ENCODE data around the gene CLDN34. TPM values are rescaled to one million over a fixed set of nuclear protein-coding genes. Genes with fewer than 3 reads are reported as not detected.

CLDN34 gene
- total and polyA plus RNA-seq, 8 donors = 0.18 to 0.73 TPM; not detected in 6

GRCh38 chrX:10006086-10006485 lies 38.9 kb downstream of the CLDN34 start:
- Histone ChIP-seq H3K4me1 (peaks cover 0 to 14% (median 4%) of the 10 kb centered on the region in 4 donors), H3K36me3 (no peaks in the 10 kb centered on the region), H3K4me3 (no peak overlapping the region), H3K27ac (no peak overlapping the region), H3K27me3 (no peaks in the 10 kb centered on the region), H3K9me3 (no peaks in the 10 kb centered on the region)
- DNase-seq = no peak
- TF ChIP-seq EP300 (IDR thresholded peaks at IDR 0.05) (no peak), CTCF (IDR thresholded peaks at IDR 0.05) (no peak)
- WGBS, 5 donors = 88 to 95% (median 91%) methylated on average over 8 of the region's 8 CpGs
- intact Hi-C loops (cut with DNase I; ENCODE audit: low total_unique reads) = no loop called here

- H3K27ac ChIP-seq = peak overlapping the region in 1 of 5 donors; percentile 5
- DNase-seq = no peak
- intact Hi-C loops (cut with DNase I; ENCODE audit: low total_unique reads) = no loop called here
- H3K9me3 ChIP-seq = no peaks in the 10 kb centered on the region
- no peaks in the 10 kb centered on the region for H3K27me3 ChIP-seq
- H3K4me3 ChIP-seq = no peak overlapping the region
- 76 to 92% (median 83%) methylated on average over 4 of the region's 4 CpGs for WGBS, 5 donors
- no peaks in the 10 kb centered on the region for H3K36me3 ChIP-seq
- TF ChIP-seq CTCF (IDR thresholded peaks at IDR 0.05) (no peak), EP300 (IDR thresholded peaks at IDR 0.05) (no peak), POLR2AphosphoS5 (IDR thresholded peaks at IDR 0.05) (no peak), POLR2A (IDR thresholded peaks at IDR 0.05) (no peak)
- H3K4me1 ChIP-seq = peaks cover 0 to 21% (median 6%) of the 10 kb centered on the region in 4 donors
These were observed 39.6 kb downstream of the CLDN34 start for GRCh38 chrX:10006770-10007169.

- TF ChIP-seq CTCF (IDR thresholded peaks at IDR 0.05) = no peak
- TF ChIP-seq EP300 (IDR thresholded peaks at IDR 0.05) = no peak
- TF ChIP-seq POLR2A (IDR thresholded peaks at IDR 0.05) = no peak
- no peak for TF ChIP-seq POLR2AphosphoS5 (IDR thresholded peaks at IDR 0.05)
- no peak for DNase-seq
- Histone ChIP-seq H3K36me3 (no peaks in the 10 kb centered on the region), H3K4me1 (peaks cover 0 to 23% (median 7%) of the 10 kb centered on the region in 4 donors), H3K27ac (peak overlapping the region in 1 of 5 donors; percentile 5), H3K4me3 (no peak overlapping the region), H3K9me3 (no peaks in the 10 kb centered on the region), H3K27me3 (no peaks in the 10 kb centered on the region)
- WGBS, 5 donors = 57 to 80% (median 67%) methylated on average over 3 of the region's 3 CpGs
- intact Hi-C loops (cut with DNase I; ENCODE audit: low total_unique reads) = no loop called here
These were observed 40.5 kb downstream of the CLDN34 start for GRCh38 chrX:10007621-10008020.

GRCh38 chrX:10008483-10009056 lies 41.4 kb downstream of the CLDN34 start:
- intact Hi-C loops (cut with DNase I; ENCODE audit: low total_unique reads) = no loop called here
- TF ChIP-seq POLR2A (IDR thresholded peaks at IDR 0.05) (no peak), POLR2AphosphoS5 (IDR thresholded peaks at IDR 0.05) (no peak), EP300 (IDR thresholded peaks at IDR 0.05) (no peak)
- H3K27ac ChIP-seq = no peak overlapping the region
- no peaks in the 10 kb centered on the region for H3K27me3 ChIP-seq
- H3K4me3 ChIP-seq = no peak overlapping the region
- H3K9me3 ChIP-seq = no peaks in the 10 kb centered on the region
- WGBS, 5 donors = 69 to 88% (median 77%) methylated on average over 2 of the region's 2 CpGs
- peaks cover 0 to 23% (median 7%) of the 10 kb centered on the region in 4 donors for H3K4me1 ChIP-seq
- no peak for DNase-seq
- H3K36me3 ChIP-seq = no peaks in the 10 kb centered on the region

- no peak for TF ChIP-seq POLR2AphosphoS5 (IDR thresholded peaks at IDR 0.05)
- TF ChIP-seq EP300 (IDR thresholded peaks at IDR 0.05) = no peak
- no peak for TF ChIP-seq CTCF (IDR thresholded peaks at IDR 0.05)
- TF ChIP-seq POLR2A (IDR thresholded peaks at IDR 0.05) = no peak
- WGBS, 5 donors = 56 to 72% (median 58%) methylated on average over 1 of the region's 1 CpG
- Histone ChIP-seq H3K4me1 (peaks cover 0 to 30% (median 11%) of the 10 kb centered on the region in 4 donors), H3K9me3 (no peaks in the 10 kb centered on the region), H3K27ac (no peak overlapping the region), H3K4me3 (no peak overlapping the region), H3K27me3 (peaks cover 0 to 6% (median 0%) of the 10 kb centered on the region in 3 donors), H3K36me3 (no peaks in the 10 kb centered on the region)
- DNase-seq = no peak
- intact Hi-C loops (cut with DNase I; ENCODE audit: low total_unique reads) = no loop called here
These were observed 42.6 kb downstream of the CLDN34 start for GRCh38 chrX:10009741-10010140.

Data from stomach (tissue), 9 donors.